Fibroblast of the aortic adventitia (primary cell): ENCODE data around the gene SPEM3. TPM values are rescaled to one million over a fixed set of nuclear protein-coding genes. Genes with fewer than 3 reads are reported as not detected.
"Not testable (repeated sequence)": the region's sequence is repeated elsewhere in the genome, so short reads cannot be mapped to it uniquely, and the experiment has no call there.

Experiments used
- DNase-seq: peaks from one replicate; pipeline ENCODE4 v3.0.0-alpha.2; 2010; ENCODE audit warnings: low read depth
- H3K4me3 ChIP-seq: 2 replicates; pipeline ENCODE4 v1.5.1; 2011; ENCODE audit warnings: low read depth, mild to moderate bottlenecking, control low read depth, low read length, moderate library complexity
- total RNA-seq: library from RNA; depleted of rRNA; stranded (reverse); fragments of >200 nt; gene quantifications from 2 replicates; pipeline ENCODE4 v1.2.3, GENCODE V29; 2012; ENCODE audit warnings: low replicate concordance
- TF ChIP-seq, protein P1 (sequence below): IDR thresholded peaks from 2 replicates; pipeline ENCODE4 v1.5.1; 2011; ENCODE audit warnings: mild to moderate bottlenecking, low read length, control low read depth, inconsistent platforms; ENCODE audit not compliant: insufficient read depth

Gene SPEM3
- total RNA-seq, 1 donor: not detected

DNA sequence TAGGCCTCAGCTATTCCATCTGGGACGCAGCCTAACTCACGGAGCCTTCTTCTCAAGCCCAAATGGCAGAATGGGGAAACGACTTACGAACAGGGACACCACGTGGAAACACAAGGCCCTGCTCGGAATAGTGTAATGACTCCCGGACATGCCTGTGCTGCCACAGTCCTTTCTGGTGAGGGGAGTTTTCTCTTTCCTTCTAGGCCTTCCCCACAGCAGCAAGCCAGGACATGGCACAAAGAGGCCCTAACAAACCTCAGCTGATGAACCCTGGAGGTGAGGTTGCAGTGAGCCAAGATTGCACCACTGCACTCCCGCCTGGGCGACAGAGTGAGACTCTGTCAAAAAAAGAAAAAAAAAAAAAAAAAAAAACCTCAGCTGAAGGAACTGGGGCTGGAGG is 35.4 kb downstream of the SPEM3 start:
- DNase-seq: no peak
- TF ChIP-seq, protein P1, sequence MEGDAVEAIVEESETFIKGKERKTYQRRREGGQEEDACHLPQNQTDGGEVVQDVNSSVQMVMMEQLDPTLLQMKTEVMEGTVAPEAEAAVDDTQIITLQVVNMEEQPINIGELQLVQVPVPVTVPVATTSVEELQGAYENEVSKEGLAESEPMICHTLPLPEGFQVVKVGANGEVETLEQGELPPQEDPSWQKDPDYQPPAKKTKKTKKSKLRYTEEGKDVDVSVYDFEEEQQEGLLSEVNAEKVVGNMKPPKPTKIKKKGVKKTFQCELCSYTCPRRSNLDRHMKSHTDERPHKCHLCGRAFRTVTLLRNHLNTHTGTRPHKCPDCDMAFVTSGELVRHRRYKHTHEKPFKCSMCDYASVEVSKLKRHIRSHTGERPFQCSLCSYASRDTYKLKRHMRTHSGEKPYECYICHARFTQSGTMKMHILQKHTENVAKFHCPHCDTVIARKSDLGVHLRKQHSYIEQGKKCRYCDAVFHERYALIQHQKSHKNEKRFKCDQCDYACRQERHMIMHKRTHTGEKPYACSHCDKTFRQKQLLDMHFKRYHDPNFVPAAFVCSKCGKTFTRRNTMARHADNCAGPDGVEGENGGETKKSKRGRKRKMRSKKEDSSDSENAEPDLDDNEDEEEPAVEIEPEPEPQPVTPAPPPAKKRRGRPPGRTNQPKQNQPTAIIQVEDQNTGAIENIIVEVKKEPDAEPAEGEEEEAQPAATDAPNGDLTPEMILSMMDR: no peak
- H3K4me3 ChIP-seq: no peak overlapping the region

DNA sequence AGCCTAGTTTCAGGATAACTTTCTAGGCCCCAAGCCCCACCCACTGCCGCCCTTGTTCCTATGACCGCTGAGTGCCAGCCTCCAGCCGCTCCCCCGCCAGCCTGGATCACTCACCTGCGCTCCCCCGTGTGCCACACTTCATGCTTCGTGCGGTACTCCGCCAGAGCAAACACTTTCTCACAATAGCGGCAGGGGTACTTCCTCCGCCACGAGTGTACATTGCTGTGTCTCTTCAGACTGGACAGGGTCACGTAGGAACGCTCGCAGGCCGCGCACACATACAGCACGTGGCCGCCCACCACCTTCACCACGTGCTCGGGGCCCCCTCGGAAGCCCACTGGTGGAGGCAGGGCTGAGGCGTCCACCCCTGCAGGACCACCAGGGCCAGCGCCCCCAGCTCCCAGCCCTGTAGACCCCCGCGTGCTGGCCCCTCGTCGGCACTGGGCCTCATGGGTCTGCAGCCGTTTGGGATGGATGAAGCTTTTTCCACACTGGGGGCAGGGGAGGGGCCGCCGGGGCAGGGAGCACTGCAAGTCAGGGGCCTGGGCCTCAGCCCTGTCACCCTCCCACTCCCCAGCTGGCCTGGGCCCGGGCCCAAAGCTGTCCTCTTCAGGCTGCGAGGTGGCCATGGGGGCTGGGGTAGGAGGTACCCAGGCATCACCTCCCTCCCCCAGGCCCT is 37.1 kb downstream of the SPEM3 start:
- no peak overlapping the region for H3K4me3 ChIP-seq
- TF ChIP-seq, protein P1: no peak
- no peak for DNase-seq

DNA sequence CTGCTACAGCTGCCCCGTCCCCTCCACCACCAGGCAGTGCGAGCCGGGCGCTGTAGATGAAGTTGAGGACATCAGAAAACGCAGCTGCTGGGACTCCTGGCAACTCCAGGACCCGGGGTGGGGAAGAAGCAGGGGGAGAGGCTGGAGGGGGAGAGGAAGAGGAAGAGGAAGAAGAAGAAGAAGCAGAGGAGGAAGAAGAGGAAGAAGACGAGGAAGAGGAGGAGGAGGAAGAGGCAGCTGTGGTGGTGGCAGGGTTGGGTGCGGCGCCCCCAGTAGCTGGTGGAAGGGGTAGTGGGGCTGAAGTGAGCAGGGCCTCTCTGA is 37.6 kb downstream of the SPEM3 start:
- TF ChIP-seq, protein P1: no peak
- no peak for DNase-seq
- no peak overlapping the region for H3K4me3 ChIP-seq

DNA sequence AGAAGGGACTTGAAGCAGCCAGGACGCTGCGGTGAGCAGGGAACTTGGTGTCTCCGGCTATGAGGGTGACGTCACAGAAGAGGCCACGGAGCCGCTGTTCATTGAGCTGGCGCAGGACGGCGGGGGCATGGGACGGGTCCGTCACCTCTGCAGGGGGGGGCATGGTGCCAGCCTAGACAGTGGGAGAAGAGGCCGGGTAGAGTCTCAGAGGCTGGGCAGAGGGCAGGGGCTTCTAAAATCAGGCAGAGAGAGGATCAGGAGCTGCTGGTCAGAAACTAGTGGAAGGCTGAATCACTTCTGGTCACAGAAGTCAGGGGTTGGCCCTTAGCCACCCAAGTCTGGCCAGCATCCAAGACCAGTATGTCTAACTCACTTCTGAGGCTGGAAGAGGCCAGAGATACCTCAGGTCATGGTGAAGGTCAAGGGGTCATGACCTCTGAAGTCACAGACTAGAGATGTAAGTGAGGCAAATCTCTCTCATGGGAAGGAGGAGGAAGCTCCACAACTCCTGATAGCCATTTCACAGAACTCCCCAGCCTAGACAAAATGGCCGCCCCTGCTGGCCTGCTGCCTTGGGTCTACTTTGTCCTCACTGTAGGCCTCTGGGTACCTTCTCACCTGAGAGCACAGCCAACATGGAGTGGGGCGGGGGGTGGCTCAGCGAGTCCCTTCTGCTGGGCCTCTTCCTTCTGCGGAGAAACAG is 38.1 kb downstream of the SPEM3 start:
- peak; percentile 71 for DNase-seq
- TF ChIP-seq, protein P1: no peak
- H3K4me3 ChIP-seq: no peak overlapping the region

DNA sequence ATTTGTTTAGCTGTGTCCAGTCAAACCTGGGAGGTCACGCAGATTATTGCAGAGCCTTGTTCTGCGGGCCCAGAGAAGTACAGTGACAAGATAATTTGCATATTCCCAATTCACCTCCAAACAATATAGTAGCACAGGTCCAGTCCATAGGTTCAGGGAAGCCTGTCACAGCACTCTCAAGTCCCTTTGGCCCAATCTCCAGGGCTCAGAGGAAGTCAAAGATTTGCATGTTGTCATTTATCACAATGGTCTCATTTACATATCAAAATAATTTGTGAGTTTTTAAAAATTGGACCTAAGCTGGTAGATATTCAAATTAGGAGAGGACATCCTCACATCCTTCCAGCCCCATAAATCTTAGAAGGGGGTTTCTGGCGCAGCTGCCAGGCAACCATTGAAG is 38.8 kb downstream of the SPEM3 start:
- no peak overlapping the region for H3K4me3 ChIP-seq
- TF ChIP-seq, protein P1: no peak
- no peak for DNase-seq

DNA sequence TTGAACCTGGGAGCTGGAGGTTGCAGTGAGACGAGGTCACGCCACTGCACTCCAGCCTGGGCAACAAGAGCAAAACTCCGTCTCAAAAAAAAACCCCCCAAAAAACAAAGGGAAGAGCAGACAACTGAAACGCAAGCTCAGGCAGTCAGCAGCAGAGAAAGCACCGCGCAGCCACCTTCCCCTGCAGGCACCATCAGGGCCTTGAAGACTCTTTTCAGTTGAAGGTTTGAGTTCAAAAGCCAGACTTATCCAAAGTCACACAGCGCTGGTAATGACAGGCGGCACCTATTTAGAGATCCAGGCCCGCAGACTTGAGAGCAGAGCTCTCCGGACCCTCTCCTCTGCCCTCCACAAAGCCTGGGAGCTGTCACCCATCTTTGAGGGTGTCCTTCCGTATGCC is 39.6 kb downstream of the SPEM3 start:
- H3K4me3 ChIP-seq: no peak overlapping the region
- DNase-seq: no peak
- TF ChIP-seq, protein P1: no peak

DNA sequence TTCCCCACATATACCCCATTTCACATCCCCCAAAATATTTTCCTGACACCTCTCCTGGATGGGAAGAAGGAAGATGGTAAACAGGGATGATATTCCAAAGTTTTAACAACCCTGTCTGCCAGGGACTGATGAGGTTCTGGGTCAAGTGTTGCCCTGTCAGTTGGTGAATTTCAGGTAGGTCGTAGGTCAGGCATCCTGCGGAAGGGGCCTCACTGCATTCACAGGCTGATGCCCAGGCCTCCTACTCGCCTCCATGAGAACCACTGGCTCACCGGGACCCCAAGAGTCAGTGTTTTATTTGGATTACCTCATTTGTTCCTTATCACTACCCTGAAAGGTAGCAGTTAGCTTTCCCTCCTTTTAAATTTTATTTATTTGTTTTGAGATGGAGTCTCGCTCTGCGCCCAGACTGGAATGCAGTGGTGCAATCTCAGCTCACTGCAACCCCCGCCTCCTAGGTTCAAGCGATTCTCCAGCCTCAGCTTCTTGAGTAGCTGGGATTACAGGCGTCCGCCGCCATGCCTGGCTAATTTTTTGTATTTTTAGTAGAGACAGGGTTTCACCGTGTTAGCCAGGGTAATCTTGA is 40.2 kb downstream of the SPEM3 start:
- TF ChIP-seq, protein P1: no peak
- H3K4me3 ChIP-seq: no peak overlapping the region
- no peak for DNase-seq

DNA sequence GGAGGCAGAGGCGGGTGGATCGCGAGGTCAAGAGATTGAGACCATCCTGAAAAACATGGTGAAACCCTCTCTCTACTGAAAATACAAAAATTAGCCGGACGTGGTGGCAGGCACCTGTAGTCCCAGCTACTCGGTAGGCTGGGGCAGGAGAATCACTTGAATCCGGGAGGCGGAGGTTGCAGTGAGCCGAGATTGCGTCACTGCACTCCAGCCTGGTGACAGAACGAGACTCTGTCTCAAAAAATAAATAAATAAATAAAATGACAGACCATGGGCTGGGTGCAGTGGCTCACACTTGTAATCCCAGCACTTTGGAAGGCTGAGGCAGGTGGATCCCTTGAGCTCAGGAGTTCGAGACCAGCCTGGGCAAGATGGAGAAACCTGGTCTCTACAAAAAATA is 41.2 kb downstream of the SPEM3 start:
- DNase-seq, H3K4me3 ChIP-seq: not testable (repeated sequence)

DNA sequence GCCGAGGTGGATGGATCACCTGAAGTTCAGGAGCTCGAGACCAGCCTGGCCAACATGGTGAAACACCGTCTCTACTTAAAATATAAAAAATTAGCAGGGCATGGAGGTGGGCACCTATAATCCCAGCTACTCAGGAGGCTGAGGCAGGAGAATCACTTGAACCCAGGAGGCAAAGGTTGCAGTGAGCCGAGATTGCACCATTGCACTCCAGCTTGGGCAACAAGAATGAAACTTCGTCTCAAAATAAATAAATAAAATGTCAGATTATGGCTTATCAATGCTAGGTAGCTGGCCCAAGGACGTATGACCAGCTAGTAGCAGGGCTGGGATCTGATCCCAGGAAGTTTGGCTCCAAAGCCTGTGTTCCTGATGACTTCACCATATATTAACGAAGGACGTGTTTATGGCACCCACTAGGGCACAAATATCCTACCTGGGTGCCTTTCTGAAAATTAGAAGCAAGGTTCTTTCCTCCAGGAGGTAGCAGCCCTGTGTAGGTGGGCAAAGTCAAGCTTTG is 41.9 kb downstream of the SPEM3 start:
- not testable (repeated sequence) for DNase-seq, H3K4me3 ChIP-seq
